ENCODE data around the gene PPAN. TPM values are rescaled to one million over a fixed set of nuclear protein-coding genes. Genes with fewer than 3 reads are reported as not detected.

PPAN gene
- total RNA-seq, 1 experiment from 2014 or later, result 39.7 TPM

GRCh38 chr19:10091895-10092641 lies 14.1 kb upstream of the PPAN start:
- DNase-seq (ENCODE audit: extremely low read depth, low read depth), result no peak

- DNase-seq (ENCODE audit: extremely low read depth, low read depth), result no peak
Observed at GRCh38 chr19:10092648-10093294, 13.4 kb upstream of the PPAN start.

GRCh38 chr19:10093295-10094186 lies 12.6 kb upstream of the PPAN start:
- no peak for DNase-seq (ENCODE audit: extremely low read depth, low read depth)

- no peak for DNase-seq (ENCODE audit: extremely low read depth, low read depth)
Observed at GRCh38 chr19:10095622-10095947, 10.6 kb upstream of the PPAN start.

- peak; percentile 84 for DNase-seq (ENCODE audit: extremely low read depth, low read depth)
Observed at GRCh38 chr19:10095948-10096614, 10.1 kb upstream of the PPAN start.

GRCh38 chr19:10096615-10096963 lies 9.6 kb upstream of the PPAN start:
- DNase-seq (ENCODE audit: extremely low read depth, low read depth), result no peak

GRCh38 chr19:10100163-10100785 lies 5.9 kb upstream of the PPAN start:
- no peak for DNase-seq (ENCODE audit: extremely low read depth, low read depth)

- no peak for DNase-seq (ENCODE audit: extremely low read depth, low read depth)
Observed at GRCh38 chr19:10102787-10103236, 3.4 kb upstream of the PPAN start.

GRCh38 chr19:10104130-10104513 lies 2.0 kb upstream of the PPAN start:
- no peak for DNase-seq (ENCODE audit: extremely low read depth, low read depth)

- no peak for DNase-seq (ENCODE audit: extremely low read depth, low read depth)
Observed at GRCh38 chr19:10104665-10105508, 1.3 kb upstream of the PPAN start.

- DNase-seq (ENCODE audit: extremely low read depth, low read depth), result no peak
Observed at GRCh38 chr19:10105509-10106099, 558 bp upstream of the PPAN start.

GRCh38 chr19:10107254-10107653 lies 1.1 kb downstream of the PPAN start:
- no peak for DNase-seq (ENCODE audit: extremely low read depth, low read depth)

- no peak for DNase-seq (ENCODE audit: extremely low read depth, low read depth)
Observed at GRCh38 chr19:10107817-10108367, 1.7 kb downstream of the PPAN start.

GRCh38 chr19:10109528-10109927 lies 3.4 kb downstream of the PPAN start:
- DNase-seq (ENCODE audit: extremely low read depth, low read depth), result no peak

- DNase-seq (ENCODE audit: extremely low read depth, low read depth), result no peak
Observed at GRCh38 chr19:10110076-10110971, 4.2 kb downstream of the PPAN start.

- no peak for DNase-seq (ENCODE audit: extremely low read depth, low read depth)
Observed at GRCh38 chr19:10110972-10111317, 4.8 kb downstream of the PPAN start.

GRCh38 chr19:10111405-10111811 lies 5.2 kb downstream of the PPAN start, which contains the start of gene P2RY11:
TSS of gene P2RY11 (plus strand) at chr19:10111693. CDS start at chr19:10111722, 29 bp downstream.
- no peak for DNase-seq (ENCODE audit: extremely low read depth, low read depth)
